Measurements from ENCODE around the gene PAMR1. TPM values are rescaled to one million over a fixed set of nuclear protein-coding genes. Genes with fewer than 3 reads are reported as not detected.
A peak's percentile ranks its signal among the peaks of the same experiment; 100 is the strongest.

Gene PAMR1
- total RNA-seq, 1 donor from 2014 or later, result 209 TPM

DNA sequence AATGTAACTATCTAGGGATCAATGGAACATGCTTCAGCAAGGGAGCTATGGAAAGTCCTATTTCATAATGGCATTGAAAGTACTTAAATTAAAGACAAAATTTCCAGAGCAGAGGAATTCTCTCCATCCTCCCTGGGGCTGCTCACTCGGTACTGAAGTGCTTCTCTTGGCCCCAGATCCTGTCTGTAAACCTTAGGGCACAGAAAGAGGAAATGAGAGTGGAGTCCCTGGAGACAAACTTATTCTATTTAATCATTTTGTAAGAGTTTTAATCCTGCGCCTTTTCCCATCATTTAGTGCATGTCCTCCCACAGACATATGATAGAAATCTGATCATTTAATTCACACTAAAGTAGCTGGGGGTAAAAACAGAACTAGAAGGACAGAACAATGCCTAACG lies 20.9 kb upstream of the PAMR1 start:
- H3K36me3 ChIP-seq, result no peaks in the 10 kb centered on the region
- TF ChIP-seq, protein P1, sequence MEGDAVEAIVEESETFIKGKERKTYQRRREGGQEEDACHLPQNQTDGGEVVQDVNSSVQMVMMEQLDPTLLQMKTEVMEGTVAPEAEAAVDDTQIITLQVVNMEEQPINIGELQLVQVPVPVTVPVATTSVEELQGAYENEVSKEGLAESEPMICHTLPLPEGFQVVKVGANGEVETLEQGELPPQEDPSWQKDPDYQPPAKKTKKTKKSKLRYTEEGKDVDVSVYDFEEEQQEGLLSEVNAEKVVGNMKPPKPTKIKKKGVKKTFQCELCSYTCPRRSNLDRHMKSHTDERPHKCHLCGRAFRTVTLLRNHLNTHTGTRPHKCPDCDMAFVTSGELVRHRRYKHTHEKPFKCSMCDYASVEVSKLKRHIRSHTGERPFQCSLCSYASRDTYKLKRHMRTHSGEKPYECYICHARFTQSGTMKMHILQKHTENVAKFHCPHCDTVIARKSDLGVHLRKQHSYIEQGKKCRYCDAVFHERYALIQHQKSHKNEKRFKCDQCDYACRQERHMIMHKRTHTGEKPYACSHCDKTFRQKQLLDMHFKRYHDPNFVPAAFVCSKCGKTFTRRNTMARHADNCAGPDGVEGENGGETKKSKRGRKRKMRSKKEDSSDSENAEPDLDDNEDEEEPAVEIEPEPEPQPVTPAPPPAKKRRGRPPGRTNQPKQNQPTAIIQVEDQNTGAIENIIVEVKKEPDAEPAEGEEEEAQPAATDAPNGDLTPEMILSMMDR (IDR thresholded peaks at IDR 0.05), result no peak
- TF ChIP-seq EZH2phosphoT487 (IDR thresholded peaks at IDR 0.05) (no peak), EZH2 (IDR thresholded peaks at IDR 0.05) (no peak)
- Mint-ChIP-seq H3K36me3 (no peaks in the 10 kb centered on the region), H3K4me1 (peaks cover 78% of the 10 kb centered on the region), H3K4me3 (no peak overlapping the region), H3K27ac (peak overlapping the region; percentile 65), H3K9me3 (peaks cover 3% of the 10 kb centered on the region), H3K27me3 (ENCODE audit: insufficient read depth, low read depth) (peaks cover 5% of the 10 kb centered on the region)
- H3K79me2 ChIP-seq (ENCODE audit: low read depth), result no peaks in the 10 kb centered on the region
- H2AFZ ChIP-seq (replicated peaks), result no peak overlapping the region
- H3K4me2 ChIP-seq, result peak overlapping the region; percentile 3
- peaks cover 80% of the 10 kb centered on the region for H3F3A ChIP-seq (ENCODE audit: low read depth)
- H3K9me3 ChIP-seq (ENCODE audit: low read depth), result no peaks in the 10 kb centered on the region
- H3K27me3 ChIP-seq, result no peaks in the 10 kb centered on the region
- H4K20me1 ChIP-seq (ENCODE audit: low read depth), result no peaks in the 10 kb centered on the region
- H3K9ac ChIP-seq, result no peak overlapping the region
- H3K4me1 ChIP-seq, result peaks cover 81% of the 10 kb centered on the region
- H3K27ac ChIP-seq, result peak overlapping the region; percentile 46
- DNase-seq (ENCODE audit: low spot score), result no peak
- no peak overlapping the region for H3K4me3 ChIP-seq

DNA sequence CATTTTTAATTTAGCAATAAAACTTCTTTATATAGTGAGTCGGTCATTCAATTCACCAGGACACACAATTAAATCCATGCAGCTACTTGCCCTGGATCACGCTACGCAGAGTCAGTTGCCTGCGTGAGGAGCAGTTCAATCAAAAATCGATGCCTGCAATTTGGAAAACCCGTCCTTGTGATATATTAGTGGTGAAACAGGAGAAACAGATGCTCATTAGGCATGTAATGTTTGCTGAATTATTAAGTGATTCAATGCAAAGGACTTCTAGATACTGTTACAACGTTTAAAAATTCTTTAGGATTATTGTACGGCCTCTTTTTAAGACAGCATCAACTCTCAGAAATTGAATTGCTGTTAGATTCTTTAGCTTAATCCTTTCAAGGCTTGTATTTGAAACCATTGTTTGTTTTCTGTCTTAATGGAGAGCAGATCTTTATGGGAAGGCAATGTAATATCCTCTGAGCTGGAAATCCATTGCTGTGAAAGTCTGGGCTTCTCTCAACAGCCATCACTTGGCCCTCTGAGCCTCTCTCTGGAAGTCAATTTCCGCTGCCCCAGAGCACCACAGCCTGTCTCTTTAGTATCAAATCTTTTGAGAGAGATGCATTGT lies 20.1 kb upstream of the PAMR1 start:
- Histone ChIP-seq H3K4me2 (peak overlapping the region; percentile 5), H3F3A (ENCODE audit: low read depth) (peaks cover 79% of the 10 kb centered on the region), H2AFZ (replicated peaks) (no peak overlapping the region), H3K27me3 (no peaks in the 10 kb centered on the region), H4K20me1 (ENCODE audit: low read depth) (no peaks in the 10 kb centered on the region), H3K9ac (no peak overlapping the region), H3K36me3 (no peaks in the 10 kb centered on the region), H3K27ac (peak overlapping the region; percentile 46), H3K79me2 (ENCODE audit: low read depth) (no peaks in the 10 kb centered on the region), H3K4me3 (no peak overlapping the region), H3K9me3 (ENCODE audit: low read depth) (no peaks in the 10 kb centered on the region), H3K4me1 (peaks cover 74% of the 10 kb centered on the region)
- peaks cover 1% of the 10 kb centered on the region for H3K36me3 Mint-ChIP-seq
- peaks cover 77% of the 10 kb centered on the region for H3K4me1 Mint-ChIP-seq
- peaks cover 6% of the 10 kb centered on the region for H3K9me3 Mint-ChIP-seq
- DNase-seq (ENCODE audit: low spot score), result no peak
- TF ChIP-seq EZH2phosphoT487 (IDR thresholded peaks at IDR 0.05) (no peak), EZH2 (IDR thresholded peaks at IDR 0.05) (no peak)
- TF ChIP-seq, protein P1 (IDR thresholded peaks at IDR 0.05), result no peak
- peaks cover 5% of the 10 kb centered on the region for H3K27me3 Mint-ChIP-seq (ENCODE audit: insufficient read depth, low read depth)
- no peak overlapping the region for H3K4me3 Mint-ChIP-seq
- H3K27ac Mint-ChIP-seq, result peak overlapping the region; percentile 77

DNA sequence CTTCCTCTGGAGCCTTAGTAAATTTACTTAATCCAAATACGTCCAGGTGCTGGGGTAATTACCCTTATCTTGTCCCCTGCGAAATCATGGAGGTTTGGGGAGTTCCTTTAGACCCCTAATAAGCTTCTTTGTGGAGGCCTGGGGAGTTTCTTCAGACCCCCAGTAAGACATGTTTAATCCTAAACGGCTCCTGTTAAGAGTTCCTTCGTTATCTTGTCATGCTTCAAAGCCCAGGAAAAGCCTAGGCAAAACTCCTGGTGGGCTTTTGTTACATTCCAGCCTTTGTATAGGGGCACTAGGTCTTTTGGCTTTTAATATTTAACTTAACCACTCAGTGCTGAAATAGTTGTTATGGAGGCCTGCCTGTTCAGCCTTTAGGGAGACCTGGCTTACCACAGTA lies 18.1 kb upstream of the PAMR1 start:
- Mint-ChIP-seq H3K27me3 (ENCODE audit: insufficient read depth, low read depth) (peaks cover 5% of the 10 kb centered on the region), H3K4me3 (no peak overlapping the region), H3K9me3 (peaks cover 7% of the 10 kb centered on the region), H3K36me3 (peaks cover 1% of the 10 kb centered on the region), H3K27ac (peak overlapping the region; percentile 65), H3K4me1 (peaks cover 75% of the 10 kb centered on the region)
- Histone ChIP-seq H3K4me3 (peak overlapping the region; percentile 10), H3K9me3 (ENCODE audit: low read depth) (no peaks in the 10 kb centered on the region), H3K4me2 (peak overlapping the region; percentile 59), H3K79me2 (ENCODE audit: low read depth) (no peaks in the 10 kb centered on the region), H3F3A (ENCODE audit: low read depth) (peaks cover 59% of the 10 kb centered on the region), H3K27me3 (no peaks in the 10 kb centered on the region), H2AFZ (replicated peaks) (no peak overlapping the region), H3K9ac (no peak overlapping the region), H3K36me3 (no peaks in the 10 kb centered on the region), H4K20me1 (ENCODE audit: low read depth) (no peaks in the 10 kb centered on the region), H3K4me1 (peaks cover 57% of the 10 kb centered on the region), H3K27ac (peak overlapping the region; percentile 82)
- peak; percentile 75 for DNase-seq (ENCODE audit: low spot score)
- TF ChIP-seq, protein P1 (IDR thresholded peaks at IDR 0.05), result no peak
- TF ChIP-seq EZH2 (IDR thresholded peaks at IDR 0.05) (no peak), EZH2phosphoT487 (IDR thresholded peaks at IDR 0.05) (peak; percentile 45)
